DMS53 treated with DMSO at 0.1 percent for 48 hours (cell line): ENCODE results near the gene PDXDC1.
"Not testable (repeated sequence)": the region's sequence is repeated elsewhere in the genome, so short reads cannot be mapped to it uniquely, and the experiment has no call there.

Source experiments
- DNase-seq: peaks from one replicate; lab custom pipeline; 2025; ENCODE audit not compliant: unreplicated experiment; lab: John Stamatoyannopoulos, UW

Gene PDXDC1

GRCh38 chr16:14973785-14974322, 972 bp upstream of the PDXDC1 start:
- DNase-seq: not testable (repeated sequence)

- DNase-seq: not testable (repeated sequence)
Measured at GRCh38 chr16:14974331-14974655, 533 bp upstream of the PDXDC1 start.

- not testable (repeated sequence) for DNase-seq
Measured at GRCh38 chr16:14975418-14976194, 780 bp downstream of the PDXDC1 start.

- DNase-seq: not testable (repeated sequence)
Measured at GRCh38 chr16:14976971-14977736, 2.3 kb downstream of the PDXDC1 start.

GRCh38 chr16:14978281-14978680, 3.5 kb downstream of the PDXDC1 start:
- not testable (repeated sequence) for DNase-seq

- DNase-seq: not testable (repeated sequence)
Measured at GRCh38 chr16:14978908-14979307, 4.1 kb downstream of the PDXDC1 start.

GRCh38 chr16:14981234-14981633, 6.4 kb downstream of the PDXDC1 start:
- not testable (repeated sequence) for DNase-seq

GRCh38 chr16:14982521-14982920, 7.7 kb downstream of the PDXDC1 start:
- not testable (repeated sequence) for DNase-seq

- DNase-seq: not testable (repeated sequence)
Measured at GRCh38 chr16:14988092-14988491, 13.3 kb downstream of the PDXDC1 start.

- DNase-seq: not testable (repeated sequence)
Measured at GRCh38 chr16:14988661-14989191, 13.9 kb downstream of the PDXDC1 start.

GRCh38 chr16:14989291-14990281, 14.8 kb downstream of the PDXDC1 start:
- DNase-seq: not testable (repeated sequence)

GRCh38 chr16:14993277-14994151, 18.7 kb downstream of the PDXDC1 start:
- DNase-seq: not testable (repeated sequence)

- DNase-seq: not testable (repeated sequence)
Measured at GRCh38 chr16:14996702-14997101, 21.9 kb downstream of the PDXDC1 start.

- not testable (repeated sequence) for DNase-seq
Measured at GRCh38 chr16:14998300-14998699, 23.5 kb downstream of the PDXDC1 start.

- not testable (repeated sequence) for DNase-seq
Measured at GRCh38 chr16:14999845-15000244, 25.0 kb downstream of the PDXDC1 start.

- not testable (repeated sequence) for DNase-seq
Measured at GRCh38 chr16:15002448-15002847, 27.6 kb downstream of the PDXDC1 start.

- not testable (repeated sequence) for DNase-seq
Measured at GRCh38 chr16:15005357-15006132, 30.7 kb downstream of the PDXDC1 start.

GRCh38 chr16:15008647-15009046, 33.8 kb downstream of the PDXDC1 start:
- DNase-seq: not testable (repeated sequence)

- not testable (repeated sequence) for DNase-seq
Measured at GRCh38 chr16:15012941-15013340, 38.1 kb downstream of the PDXDC1 start.
